GM23338 (cell line): ENCODE results near the gene MYH15. TPM values are rescaled to one million over a fixed set of nuclear protein-coding genes. Genes with fewer than 3 reads are reported as not detected.
A peak's percentile ranks its signal among the peaks of the same experiment; 100 is the strongest.

Experiments used
- ATAC-seq: fragments of 200-7000 bp; cut with Tn5 transposase; 3 replicates; pipeline ENCODE4 v1.9.1; 2020
- DNase-seq: peaks from one replicate; pipeline ENCODE4 v3.0.0-alpha.2; 2015; ENCODE audit warnings: low spot score
- H2AFZ ChIP-seq: fragments of 200-600 bp; sonication (generic); 2 replicates; pipeline ENCODE4 v1.8.0; 2016; ENCODE audit warnings: antibody characterized with exemption, mild to moderate bottlenecking, moderate library complexity
- H3F3A ChIP-seq: fragments of 200-600 bp; sonication (generic); replicated peaks from 2 replicates; pipeline ENCODE4 v1.8.0; 2017; ENCODE audit warnings: antibody characterized with exemption, mixed run types, low read depth
- H3K27ac ChIP-seq: fragments of 200-600 bp; sonication (generic); 2 replicates; pipeline ENCODE4 v1.6.1; 2016; ENCODE audit warnings: low read depth
- H3K27me3 ChIP-seq: fragments of 200-600 bp; sonication (generic); 2 replicates; pipeline ENCODE4 v1.8.0; 2016; ENCODE audit warnings: mild to moderate bottlenecking, mixed run types, moderate library complexity; ENCODE audit not compliant: insufficient read depth
- H3K36me3 ChIP-seq: fragments of 200-600 bp; sonication (generic); 2 replicates; pipeline ENCODE4 v1.8.0; 2016; ENCODE audit warnings: mild to moderate bottlenecking; ENCODE audit not compliant: insufficient read depth
- H3K4me1 ChIP-seq: fragments of 200-600 bp; sonication (generic); 2 replicates; pipeline ENCODE4 v1.8.0; 2016; ENCODE audit warnings: mild to moderate bottlenecking, moderate library complexity; ENCODE audit not compliant: insufficient read depth
- H3K4me2 ChIP-seq: fragments of 200-600 bp; sonication (generic); 2 replicates; pipeline ENCODE4 v1.7.1; 2017; ENCODE audit warnings: mixed run types
- H3K4me3 ChIP-seq: fragments of 200-600 bp; sonication (generic); 2 replicates; pipeline ENCODE4 v1.6.1; 2016; ENCODE audit warnings: mixed run types
- H3K79me2 ChIP-seq: fragments of 200-600 bp; sonication (generic); replicated peaks from 2 replicates; pipeline ENCODE4 v1.8.0; 2017; ENCODE audit warnings: mild to moderate bottlenecking; ENCODE audit not compliant: insufficient read depth
- H3K9me2 ChIP-seq: fragments of 200-600 bp; sonication (generic); 2 replicates; pipeline ENCODE4 v1.8.0; 2017; ENCODE audit not compliant: insufficient read depth
- H4K20me1 ChIP-seq: fragments of 200-600 bp; sonication (generic); replicated peaks from 2 replicates; pipeline ENCODE4 v1.8.0; 2017; ENCODE audit warnings: mild to moderate bottlenecking; ENCODE audit not compliant: insufficient read depth
- H3K27ac Mint-ChIP-seq: 2 replicates; pipeline ENCODE4 v1.8.0; 2020; ENCODE audit warnings: inconsistent platforms, mild to moderate bottlenecking, moderate library complexity, mixed read lengths
- H3K27me3 Mint-ChIP-seq: 3 replicates; pipeline ENCODE4 v1.8.0; 2022; ENCODE audit warnings: low read depth, mild to moderate bottlenecking, moderate library complexity, mixed read lengths, inconsistent platforms; ENCODE audit not compliant: insufficient read depth, poor library complexity
- H3K36me3 Mint-ChIP-seq: 3 replicates; pipeline ENCODE4 v1.8.0; 2021; ENCODE audit warnings: low read depth, mild to moderate bottlenecking, inconsistent platforms, moderate library complexity, mixed read lengths
- H3K4me1 Mint-ChIP-seq: 3 replicates; pipeline ENCODE4 v1.8.0; 2020; ENCODE audit warnings: mild to moderate bottlenecking, inconsistent platforms, mixed read lengths
- H3K4me3 Mint-ChIP-seq: 3 replicates; pipeline ENCODE4 v1.8.0; 2021; ENCODE audit warnings: moderate library complexity, mild to moderate bottlenecking, inconsistent platforms, mixed read lengths
- H3K9me3 Mint-ChIP-seq: 3 replicates; pipeline ENCODE4 v1.8.0; 2020; ENCODE audit warnings: moderate library complexity, mild to moderate bottlenecking, inconsistent platforms, mixed read lengths
- CTCF ChIP-seq, 2 experiments: fragments of 200-600 bp in 1 of 2; sonication (generic) in 1 of 2; conservative IDR thresholded peaks; 2 replicates each; pipeline versions ENCODE4 v1.5.1 to v1.6.1; 2016 to 2017; ENCODE audit warnings: antibody characterized with exemption in 2 of 2, low read depth in 2 of 2, mild to moderate bottlenecking in 2 of 2, moderate library complexity in 1 of 2
- ZNF114 ChIP-seq: fragments of 250-450 bp; sonication (Bioruptor Pico); IDR thresholded peaks from 2 replicates; pipeline ENCODE4 v1.5.0; 2020; ENCODE audit warnings: mild to moderate bottlenecking, moderate library complexity
- ZNF331 ChIP-seq: fragments of 250-450 bp; sonication (Bioruptor Pico); IDR thresholded peaks from 2 replicates; pipeline ENCODE4 v1.5.0; 2020; ENCODE audit warnings: low read depth, mild to moderate bottlenecking, moderate library complexity
- ZNF462 ChIP-seq: fragments of 250-450 bp; sonication (Bioruptor Pico); IDR thresholded peaks from 2 replicates; pipeline ENCODE4 v1.5.0; 2020; ENCODE audit warnings: mild to moderate bottlenecking, moderate library complexity
- polyA plus RNA-seq: library from polyadenylated mRNA; unstranded; fragments of >200 nt; fragmentation: Nextera tagmentation; extraction: Ambion mirVana; gene quantifications from 2 replicates; pipeline ENCODE4 v1.2.1, GENCODE V29; 2016
- total RNA-seq: library from RNA; depleted of rRNA; stranded (reverse); fragments of >200 nt; shearing (Covaris generic); gene quantifications from 2 replicates; pipeline ENCODE4 v1.2.3, GENCODE V29; 2014

The MYH15 gene
- total and polyA plus RNA-seq, 2 experiments from 2014 or later, result 0.07 TPM; not detected in 1

- Histone ChIP-seq H3K9me2 (no peaks in the 10 kb centered on the region), H3K4me2 (no peak overlapping the region), H2AFZ (no peak overlapping the region), H3K4me3 (no peak overlapping the region), H3K27me3 (no peaks in the 10 kb centered on the region), H4K20me1 (no peaks in the 10 kb centered on the region), H3K4me1 (no peaks in the 10 kb centered on the region), H3K36me3 (no peaks in the 10 kb centered on the region), H3F3A (no peaks in the 10 kb centered on the region), H3K79me2 (no peaks in the 10 kb centered on the region), H3K27ac (no peak overlapping the region)
- no peak for TF ChIP-seq ZNF114 (CRISPR knock-in tag)
- no peak for TF ChIP-seq ZNF462 (CRISPR knock-in tag)
- TF ChIP-seq CTCF (conservative IDR thresholded peaks at IDR 0.05; ENCODE audit: low read depth in 2 of 2), result peak; percentile 43 to 64
- TF ChIP-seq ZNF331 (CRISPR knock-in tag), result no peak
- H3K27ac Mint-ChIP-seq, result no peak overlapping the region
- peaks cover 3% of the 10 kb centered on the region for H3K27me3 Mint-ChIP-seq
- no peak overlapping the region for H3K4me3 Mint-ChIP-seq
- H3K36me3 Mint-ChIP-seq, result no peaks in the 10 kb centered on the region
- DNase-seq, result peak; percentile 32
- no peaks in the 10 kb centered on the region for H3K9me3 Mint-ChIP-seq
- no peaks in the 10 kb centered on the region for H3K4me1 Mint-ChIP-seq
- ATAC-seq, result peak; percentile 70
Measured at GRCh38 chr3:108493862-108494261, 16.5 kb downstream of the MYH15 start.

GRCh38 chr3:108491456-108491855, 18.9 kb downstream of the MYH15 start:
- no peaks in the 10 kb centered on the region for H3K9me2 ChIP-seq
- H3K27ac Mint-ChIP-seq, result no peak overlapping the region
- H3K27me3 Mint-ChIP-seq, result peaks cover 3% of the 10 kb centered on the region
- H3K27ac ChIP-seq, result no peak overlapping the region
- ATAC-seq (no peak), DNase-seq (no peak)
- peaks cover 4% of the 10 kb centered on the region for H3K4me1 ChIP-seq
- H3K4me3 ChIP-seq, result no peak overlapping the region
- no peaks in the 10 kb centered on the region for H3K79me2 ChIP-seq
- no peaks in the 10 kb centered on the region for H3F3A ChIP-seq
- no peak overlapping the region for H3K4me3 Mint-ChIP-seq
- no peaks in the 10 kb centered on the region for H4K20me1 ChIP-seq
- no peak overlapping the region for H2AFZ ChIP-seq
- H3K4me1 Mint-ChIP-seq, result peaks cover 6% of the 10 kb centered on the region; the same call in 2 of the 3 replicates
- no peaks in the 10 kb centered on the region for H3K36me3 Mint-ChIP-seq
- no peak overlapping the region for H3K4me2 ChIP-seq
- no peaks in the 10 kb centered on the region for H3K9me3 Mint-ChIP-seq
- no peaks in the 10 kb centered on the region for H3K27me3 ChIP-seq
- H3K36me3 ChIP-seq, result no peaks in the 10 kb centered on the region
- TF ChIP-seq ZNF114 (CRISPR knock-in tag) (no peak), ZNF462 (CRISPR knock-in tag) (no peak)
